Parathyroid adenoma (tissue), 2 donors: ENCODE results near the gene EPS8.

Experiments used
- H2AFZ ChIP-seq: fragments of 300-600 bp; sonication (generic); one replicate; pipeline ENCODE4 v1.7.0; 2017; ENCODE audit warnings: antibody characterized with exemption, mild to moderate bottlenecking
- H3K27ac ChIP-seq: fragments of 300-600 bp; sonication (generic); one replicate; pipeline ENCODE4 v1.7.0; 2017
- H3K27me3 ChIP-seq: fragments of 300-600 bp; sonication (generic); one replicate; pipeline ENCODE4 v1.7.0; 2017; ENCODE audit warnings: low read length; ENCODE audit not compliant: control insufficient read depth, insufficient read depth
- H3K36me3 ChIP-seq: fragments of 300-600 bp; sonication (generic); one replicate; pipeline ENCODE4 v1.7.0; 2017; ENCODE audit warnings: low read length; ENCODE audit not compliant: control insufficient read depth, insufficient read depth
- H3K4me1 ChIP-seq: fragments of 300-600 bp; sonication (generic); one replicate; pipeline ENCODE4 v1.7.0; 2017; ENCODE audit warnings: control low read depth
- H3K4me2 ChIP-seq: fragments of 300-600 bp; sonication (generic); one replicate; pipeline ENCODE4 v1.7.0; 2017; ENCODE audit warnings: low read length
- H3K4me3 ChIP-seq: fragments of 300-600 bp; sonication (generic); one replicate; pipeline ENCODE4 v1.7.0; 2017; ENCODE audit warnings: low read depth, low read length
- H3K79me2 ChIP-seq: fragments of 300-600 bp; sonication (generic); one replicate; pipeline ENCODE4 v1.7.0; 2017; ENCODE audit warnings: control low read depth
- H3K9ac ChIP-seq: fragments of 300-600 bp; sonication (generic); one replicate; pipeline ENCODE4 v1.7.0; 2017; ENCODE audit warnings: mild to moderate bottlenecking
- H3K9me3 ChIP-seq: fragments of 300-600 bp; sonication (generic); one replicate; pipeline ENCODE4 v1.7.0; 2017; ENCODE audit warnings: low read length; ENCODE audit not compliant: control insufficient read depth
- TF ChIP-seq, protein P1 (sequence below): fragments of 300-600 bp; sonication (generic); IDR thresholded peaks from one replicate; pipeline ENCODE4 v1.7.0; 2017; ENCODE audit warnings: antibody characterized with exemption, mild to moderate bottlenecking
- donor health status: primary hyperparathyroidism.

Gene EPS8

DNA sequence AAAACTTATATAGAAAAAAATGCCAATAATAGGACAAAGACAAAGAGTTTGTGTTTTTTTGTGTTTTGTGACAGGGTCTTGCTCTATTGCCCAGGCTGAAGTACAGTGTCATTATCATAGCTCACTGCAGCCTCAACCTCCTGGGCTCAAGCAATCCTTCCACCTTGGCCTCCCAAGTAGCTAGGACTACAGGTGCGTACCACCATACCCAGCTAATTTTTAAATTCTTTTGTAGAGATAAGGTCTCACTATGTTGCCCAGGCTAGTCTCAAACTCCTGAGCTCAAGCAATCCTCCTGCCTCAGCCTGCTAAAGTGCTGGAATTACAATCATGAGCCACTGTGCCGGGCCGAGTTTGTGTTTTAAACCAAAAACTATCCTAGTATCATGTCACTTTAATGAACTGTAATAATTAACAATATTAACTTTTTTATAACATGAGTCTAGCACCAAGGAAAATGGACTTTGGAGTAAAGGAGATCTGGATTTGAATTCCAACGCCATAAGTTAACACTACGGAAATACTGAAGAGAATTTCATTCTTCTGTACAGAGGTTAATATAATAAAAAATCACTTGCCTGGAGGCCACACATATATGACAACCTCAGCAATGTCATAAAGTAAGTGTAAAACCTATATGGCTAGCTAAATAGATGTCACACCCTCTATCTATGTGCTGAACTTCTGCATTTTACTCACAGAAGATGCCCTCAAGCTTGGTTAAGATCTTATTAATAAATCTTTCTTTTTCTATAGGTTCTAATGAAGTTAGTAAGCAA is 53.2 kb downstream of the EPS8 start:
- no peak overlapping the region for H3K9ac ChIP-seq
- no peaks in the 10 kb centered on the region for H3K9me3 ChIP-seq
- H2AFZ ChIP-seq, result no peak overlapping the region
- H3K27me3 ChIP-seq, result no peaks in the 10 kb centered on the region
- H3K36me3 ChIP-seq, result no peaks in the 10 kb centered on the region
- H3K4me2 ChIP-seq, result no peak overlapping the region
- no peak overlapping the region for H3K4me3 ChIP-seq
- TF ChIP-seq, protein P1, sequence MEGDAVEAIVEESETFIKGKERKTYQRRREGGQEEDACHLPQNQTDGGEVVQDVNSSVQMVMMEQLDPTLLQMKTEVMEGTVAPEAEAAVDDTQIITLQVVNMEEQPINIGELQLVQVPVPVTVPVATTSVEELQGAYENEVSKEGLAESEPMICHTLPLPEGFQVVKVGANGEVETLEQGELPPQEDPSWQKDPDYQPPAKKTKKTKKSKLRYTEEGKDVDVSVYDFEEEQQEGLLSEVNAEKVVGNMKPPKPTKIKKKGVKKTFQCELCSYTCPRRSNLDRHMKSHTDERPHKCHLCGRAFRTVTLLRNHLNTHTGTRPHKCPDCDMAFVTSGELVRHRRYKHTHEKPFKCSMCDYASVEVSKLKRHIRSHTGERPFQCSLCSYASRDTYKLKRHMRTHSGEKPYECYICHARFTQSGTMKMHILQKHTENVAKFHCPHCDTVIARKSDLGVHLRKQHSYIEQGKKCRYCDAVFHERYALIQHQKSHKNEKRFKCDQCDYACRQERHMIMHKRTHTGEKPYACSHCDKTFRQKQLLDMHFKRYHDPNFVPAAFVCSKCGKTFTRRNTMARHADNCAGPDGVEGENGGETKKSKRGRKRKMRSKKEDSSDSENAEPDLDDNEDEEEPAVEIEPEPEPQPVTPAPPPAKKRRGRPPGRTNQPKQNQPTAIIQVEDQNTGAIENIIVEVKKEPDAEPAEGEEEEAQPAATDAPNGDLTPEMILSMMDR, result no peak
- no peak overlapping the region for H3K27ac ChIP-seq
- no peaks in the 10 kb centered on the region for H3K79me2 ChIP-seq
- no peaks in the 10 kb centered on the region for H3K4me1 ChIP-seq

DNA sequence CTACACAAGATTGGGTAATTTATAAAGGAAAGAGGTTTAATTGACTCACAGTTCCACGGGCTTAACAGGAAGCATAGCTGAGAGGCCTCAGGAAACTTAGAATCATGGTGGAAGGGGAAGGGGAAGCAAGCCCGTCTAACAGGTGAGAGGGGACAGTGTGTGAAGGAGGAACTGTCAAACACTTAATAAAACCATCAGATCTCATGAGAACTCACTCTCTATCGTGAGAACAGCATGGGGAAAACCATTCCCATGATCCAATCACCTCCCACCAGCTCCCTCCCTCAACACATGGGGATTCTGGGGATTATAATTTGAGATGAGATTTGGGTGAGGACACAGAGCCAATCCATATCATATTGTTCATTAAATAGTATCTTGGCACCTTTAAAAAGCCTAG is 56.1 kb downstream of the EPS8 start:
- TF ChIP-seq, protein P1, result no peak
- Histone ChIP-seq H3K9ac (no peak overlapping the region), H3K27me3 (no peaks in the 10 kb centered on the region), H3K4me1 (no peaks in the 10 kb centered on the region), H3K9me3 (no peaks in the 10 kb centered on the region), H3K36me3 (no peaks in the 10 kb centered on the region), H3K27ac (no peak overlapping the region), H3K4me2 (no peak overlapping the region), H3K79me2 (no peaks in the 10 kb centered on the region), H2AFZ (no peak overlapping the region), H3K4me3 (no peak overlapping the region)

DNA sequence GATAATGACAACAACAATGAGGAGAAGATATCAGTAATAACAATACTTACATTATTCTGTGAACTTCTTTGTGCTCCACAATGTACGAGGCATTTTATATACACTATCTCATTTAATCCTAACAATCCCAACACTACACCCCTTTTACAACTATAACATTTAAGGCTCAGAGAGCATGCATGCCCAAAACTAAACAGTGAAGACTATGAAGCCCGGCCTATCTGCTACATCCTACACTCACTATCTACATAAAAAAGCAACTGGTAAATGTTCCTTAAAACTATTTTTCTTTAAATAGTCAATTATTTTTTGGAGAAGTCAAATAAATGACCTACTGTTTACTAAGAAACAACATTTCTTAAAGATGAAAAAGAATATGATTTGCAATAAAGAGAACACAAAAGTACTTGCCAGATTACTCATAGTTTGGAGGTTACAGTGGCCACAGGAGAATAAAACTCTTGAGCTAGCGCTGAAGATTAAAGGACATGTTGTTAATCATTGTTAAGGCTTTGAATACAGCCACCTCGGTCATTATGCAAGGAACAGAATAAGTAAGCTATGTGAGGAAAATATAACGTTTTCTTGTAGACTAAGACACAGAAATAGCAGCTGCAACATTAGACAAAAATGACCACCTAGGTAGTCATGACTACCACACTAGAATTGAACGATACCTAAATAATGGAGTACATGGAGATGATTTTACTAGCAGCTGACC is 56.7 kb downstream of the EPS8 start:
- Histone ChIP-seq H3K4me2 (no peak overlapping the region), H3K36me3 (no peaks in the 10 kb centered on the region), H3K4me3 (no peak overlapping the region), H3K79me2 (no peaks in the 10 kb centered on the region), H3K9ac (no peak overlapping the region), H3K27ac (no peak overlapping the region), H2AFZ (no peak overlapping the region), H3K4me1 (no peaks in the 10 kb centered on the region), H3K9me3 (no peaks in the 10 kb centered on the region), H3K27me3 (no peaks in the 10 kb centered on the region)
- TF ChIP-seq, protein P1, result no peak

DNA sequence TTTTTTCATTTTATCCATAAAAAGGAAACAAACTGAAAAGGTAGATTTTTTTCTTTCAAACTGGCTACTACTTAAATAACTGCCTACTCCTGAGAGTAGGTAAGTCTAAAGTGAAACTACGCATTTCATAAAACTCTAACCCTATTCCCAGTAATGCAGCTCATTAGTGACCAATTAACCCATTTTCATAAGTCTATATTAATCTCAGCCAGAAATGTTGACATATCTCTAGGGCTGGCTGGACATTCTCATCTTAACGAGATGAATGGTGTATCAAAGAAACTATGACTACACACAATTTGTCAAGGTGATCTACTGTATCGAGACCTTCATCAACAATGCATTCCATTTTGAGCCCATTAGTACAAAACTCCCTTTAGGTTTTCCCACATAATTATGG is 57.2 kb downstream of the EPS8 start:
- H3K4me1 ChIP-seq, result no peaks in the 10 kb centered on the region

More for the DNA sequence above, 57.2 kb downstream of the EPS8 start:
- Histone ChIP-seq H2AFZ (no peak overlapping the region), H3K79me2 (no peaks in the 10 kb centered on the region), H3K9ac (no peak overlapping the region), H3K4me3 (no peak overlapping the region), H3K4me2 (no peak overlapping the region), H3K9me3 (no peaks in the 10 kb centered on the region), H3K36me3 (no peaks in the 10 kb centered on the region), H3K27me3 (no peaks in the 10 kb centered on the region), H3K27ac (no peak overlapping the region)
- TF ChIP-seq, protein P1, result no peak
